ENCODE results near the gene TMEM120B.

GRCh38 chr12:121781484-121781997 is 69.0 kb downstream of the TMEM120B start:
- TF ChIP-seq CTCF (conservative IDR thresholded peaks at IDR 0.05; ENCODE audit: low read depth, low read length): no peak
- no peak for TF ChIP-seq EZH2 (IDR thresholded peaks at IDR 0.05; ENCODE audit: borderline replicate concordance, low read depth, low read length, poor library complexity, severe bottlenecking)

All from A673 (cell line).